ENCODE data around the gene SNX21.

Gene SNX21

GRCh38 chr20:45883100-45883469, 49.5 kb downstream of the SNX21 start:
- peaks cover 51% of the 10 kb centered on the region for H3K36me3 ChIP-seq (ENCODE audit: insufficient read depth, low read length)
- TF ChIP-seq CTCF (IDR thresholded peaks at IDR 0.05; ENCODE audit: low read length): no peak
- TF ChIP-seq EZH2 (IDR thresholded peaks at IDR 0.05; ENCODE audit: borderline replicate concordance, low read length): no peak

GRCh38 chr20:45886590-45887345, 53.2 kb downstream of the SNX21 start:
- no peaks in the 10 kb centered on the region; the same call in 1 of the 2 replicates for H3F3A ChIP-seq (ENCODE audit: insufficient read depth, low read length)
- H3K36me3 ChIP-seq (ENCODE audit: insufficient read depth, low read length): peaks cover 47% of the 10 kb centered on the region
- peaks cover 23% of the 10 kb centered on the region for H3K4me1 ChIP-seq (ENCODE audit: insufficient read depth, low read length, severe bottlenecking)
- H3K79me2 ChIP-seq (ENCODE audit: insufficient read depth, low read length): no peaks in the 10 kb centered on the region
- H3K27ac ChIP-seq (ENCODE audit: low read depth, low read length, poor library complexity, severe bottlenecking): no peak overlapping the region
- H3K9me2 ChIP-seq (ENCODE audit: low read depth, low read length): no peaks in the 10 kb centered on the region
- no peak overlapping the region for H3K4me2 ChIP-seq (ENCODE audit: low read length)
- no peak overlapping the region for H3K9ac ChIP-seq (ENCODE audit: low read length)
- H4K20me1 ChIP-seq (ENCODE audit: insufficient read depth, low read length): no peaks in the 10 kb centered on the region
- no peaks in the 10 kb centered on the region for H3K9me3 ChIP-seq (ENCODE audit: low read length)
- H3K27me3 ChIP-seq (ENCODE audit: insufficient read depth, low read length): no peaks in the 10 kb centered on the region
- no peak overlapping the region for H2AFZ ChIP-seq (ENCODE audit: low read length)
- TF ChIP-seq EZH2 (IDR thresholded peaks at IDR 0.05; ENCODE audit: borderline replicate concordance, low read length): no peak
- no peak for TF ChIP-seq CTCF (IDR thresholded peaks at IDR 0.05; ENCODE audit: low read length)
- H3K4me3 ChIP-seq (ENCODE audit: low read depth, low read length, poor library complexity, severe bottlenecking): no peak overlapping the region

More at GRCh38 chr20:45883100-45883469, 49.5 kb downstream of the SNX21 start:
- peaks cover 13% of the 10 kb centered on the region for H3K4me1 ChIP-seq (ENCODE audit: insufficient read depth, low read length, severe bottlenecking)
- H3K27ac ChIP-seq (ENCODE audit: low read depth, low read length, poor library complexity, severe bottlenecking): no peak overlapping the region
- no peaks in the 10 kb centered on the region for H4K20me1 ChIP-seq (ENCODE audit: insufficient read depth, low read length)
- no peaks in the 10 kb centered on the region for H3K9me3 ChIP-seq (ENCODE audit: low read length)
- no peak overlapping the region for H3K9ac ChIP-seq (ENCODE audit: low read length)
- no peak overlapping the region for H3K4me2 ChIP-seq (ENCODE audit: low read length)
- H3K79me2 ChIP-seq (ENCODE audit: insufficient read depth, low read length): peaks cover 4% of the 10 kb centered on the region
- no peaks in the 10 kb centered on the region for H3F3A ChIP-seq (ENCODE audit: insufficient read depth, low read length)
- no peaks in the 10 kb centered on the region for H3K27me3 ChIP-seq (ENCODE audit: insufficient read depth, low read length)
- no peak overlapping the region for H3K4me3 ChIP-seq (ENCODE audit: low read depth, low read length, poor library complexity, severe bottlenecking)
- H3K9me2 ChIP-seq (ENCODE audit: low read depth, low read length): no peaks in the 10 kb centered on the region
- H2AFZ ChIP-seq (ENCODE audit: low read length): no peak overlapping the region

GRCh38 chr20:45887346-45887715, 53.7 kb downstream of the SNX21 start, which contains the start of gene SPATA25:
Gene SPATA25, minus strand, starts transcription at chr20:45887622. Its CDS starts 32 bp downstream, at chr20:45887590.
- Histone ChIP-seq H3K4me1 (ENCODE audit: insufficient read depth, low read length, severe bottlenecking) (peaks cover 23% of the 10 kb centered on the region), H3K79me2 (ENCODE audit: insufficient read depth, low read length) (no peaks in the 10 kb centered on the region), H3K4me2 (ENCODE audit: low read length) (no peak within 1 kb of the TSS), H3K4me3 (ENCODE audit: low read depth, low read length, poor library complexity, severe bottlenecking) (no peak within 1 kb of the TSS), H3K9ac (ENCODE audit: low read length) (no peak within 1 kb of the TSS), H4K20me1 (ENCODE audit: insufficient read depth, low read length) (no peaks in the 10 kb centered on the region), H2AFZ (ENCODE audit: low read length) (no peak within 1 kb of the TSS), H3K9me2 (ENCODE audit: low read depth, low read length) (no peaks in the 10 kb centered on the region), H3F3A (ENCODE audit: insufficient read depth, low read length) (no peaks in the 10 kb centered on the region; the same call in 1 of the 2 replicates), H3K9me3 (ENCODE audit: low read length) (no peaks in the 10 kb centered on the region), H3K36me3 (ENCODE audit: insufficient read depth, low read length) (peaks cover 43% of the 10 kb centered on the region), H3K27ac (ENCODE audit: low read depth, low read length, poor library complexity, severe bottlenecking) (no peak within 1 kb of the TSS), H3K27me3 (ENCODE audit: insufficient read depth, low read length) (no peaks in the 10 kb centered on the region)
- TF ChIP-seq EZH2 (IDR thresholded peaks at IDR 0.05; ENCODE audit: borderline replicate concordance, low read length): no peak
- TF ChIP-seq CTCF (IDR thresholded peaks at IDR 0.05; ENCODE audit: low read length): no peak
